T-helper 2 cell treated with Interferon-gamma antibody and Interleukin-4, amounts not matched to agents 100 ng/mL and 5 ng/mL, for 36 hours (primary cell): Measurements from ENCODE around the gene NDUFAF4. TPM values are rescaled to one million over a fixed set of nuclear protein-coding genes. Genes with fewer than 3 reads are reported as not detected.

Experiments used
- intact Hi-C: fragments of 100-400 bp; cut with micrococcal nuclease; formaldehyde crosslinking; loops from one replicate; pipeline ENCODE4 v1.15.1; 2023
- total RNA-seq: library from RNA; stranded (reverse); gene quantifications from 2 replicates; pipeline ENCODE4 v1.2.3, GENCODE V29; 2022

The NDUFAF4 gene
- 41.6 and 41.7 TPM in 2 replicates for total RNA-seq

DNA sequence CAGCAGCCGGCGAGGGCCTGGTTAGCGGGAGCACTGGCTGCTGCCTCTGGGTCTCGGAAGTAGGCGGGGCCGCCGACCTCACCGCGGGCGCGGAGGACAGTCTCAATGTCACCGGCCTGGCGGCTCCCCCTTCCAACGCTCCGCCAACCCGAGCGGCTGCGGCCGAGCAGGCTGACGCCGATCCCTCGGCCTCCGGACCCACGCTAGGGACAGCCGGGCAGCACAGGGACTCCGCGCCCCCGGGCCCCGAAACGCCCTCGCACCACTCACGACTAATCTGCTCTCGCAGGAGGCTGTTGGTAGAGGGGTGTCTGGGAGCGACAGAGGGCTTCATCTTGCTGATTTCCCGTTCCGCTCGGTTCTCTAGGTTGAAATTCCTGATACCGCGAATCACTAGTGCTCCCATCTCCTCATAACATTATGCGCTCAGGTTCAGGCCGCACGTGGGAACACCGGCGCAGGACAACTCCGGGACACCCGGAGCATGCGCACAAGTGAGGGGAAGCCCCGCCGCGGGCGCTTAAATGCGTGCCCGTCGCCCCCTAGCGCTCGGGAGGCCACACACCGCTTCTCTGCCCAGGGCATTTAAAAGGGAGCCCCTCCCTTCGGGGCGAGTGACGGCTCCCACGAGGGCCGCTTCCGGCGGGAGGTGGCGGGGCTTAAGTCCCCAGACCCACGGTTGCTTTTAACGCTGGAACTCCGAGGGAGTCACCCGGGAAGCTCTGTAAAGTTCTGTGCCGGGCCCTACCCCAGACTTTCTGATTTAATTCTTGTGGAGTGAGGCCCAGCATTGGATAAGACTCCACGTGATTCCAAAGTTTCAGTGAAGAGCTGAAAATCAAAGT, at the start of gene NDUFAF4:
NDUFAF4 (minus strand) TSS at position 496 of the 845 bp plus-strand sequence; CDS start at position 406, 90 bp downstream.
- intact Hi-C loops: loop anchor here (1.0 to 5.0 kb wide), 10 partner anchors 10 to 1321 kb away; partner anchors contain the start of genes GPR63, KLHL32, MANEA and MMS22L

- intact Hi-C loops: no loop called here
Observed at GRCh38 chr6:96947055-96947454, 49.4 kb upstream of the NDUFAF4 start.

DNA sequence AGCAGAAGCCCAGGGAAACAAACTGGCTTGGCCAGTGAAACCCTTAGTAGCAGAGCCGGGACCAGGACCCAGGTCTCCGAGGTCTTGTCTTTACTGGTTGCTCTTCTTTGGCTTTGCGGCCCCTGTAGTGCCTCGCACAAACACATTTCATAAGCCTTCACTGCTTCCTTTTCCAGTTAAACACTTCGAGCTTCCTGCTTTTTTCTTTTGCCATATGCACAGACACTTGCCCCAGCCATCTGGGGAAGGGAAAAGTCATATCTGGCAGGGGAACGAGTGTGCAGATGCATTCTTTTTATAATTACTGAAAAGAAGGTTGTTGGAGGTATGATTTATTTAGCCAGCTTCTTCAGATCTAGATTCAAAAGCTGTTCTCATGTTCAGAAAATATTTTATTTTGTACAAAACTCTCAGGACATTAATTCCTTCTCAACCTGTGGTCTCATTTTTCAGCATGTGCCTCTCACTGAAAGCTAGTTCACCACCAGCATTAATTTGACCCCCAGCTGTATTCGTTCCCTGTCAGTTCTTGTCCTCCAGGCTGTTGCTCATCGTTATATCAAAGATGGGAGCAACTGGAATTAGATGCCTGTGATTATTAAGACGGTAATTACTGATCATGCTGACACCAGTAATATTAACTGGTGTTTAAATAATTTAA, 46.0 kb upstream of the NDUFAF4 start:
- intact Hi-C loops: no loop called here

DNA sequence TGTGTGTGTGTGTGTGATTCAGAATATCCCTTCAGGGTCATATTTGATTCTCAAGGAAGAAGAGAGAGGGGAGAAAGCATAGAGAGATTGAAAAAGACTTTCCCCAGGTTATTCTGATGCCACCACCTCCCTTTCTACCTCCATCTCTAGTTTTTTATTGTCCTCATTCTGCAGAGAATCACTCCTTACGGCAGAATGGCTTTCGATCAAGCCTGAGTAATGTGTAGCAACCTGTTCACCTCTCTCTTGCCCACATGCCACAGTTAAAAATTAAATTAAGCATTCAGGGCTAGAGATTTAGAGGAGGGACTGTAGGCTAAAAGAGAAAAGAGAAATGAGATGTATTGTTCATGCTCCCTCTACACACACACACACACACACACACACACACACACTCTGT, 45.0 kb upstream of the NDUFAF4 start:
- intact Hi-C loops: no loop called here

GRCh38 chr6:96940322-96940721, 42.6 kb upstream of the NDUFAF4 start:
- intact Hi-C loops: no loop called here

- intact Hi-C loops: no loop called here
Observed at GRCh38 chr6:96939007-96939805, 41.5 kb upstream of the NDUFAF4 start.

DNA sequence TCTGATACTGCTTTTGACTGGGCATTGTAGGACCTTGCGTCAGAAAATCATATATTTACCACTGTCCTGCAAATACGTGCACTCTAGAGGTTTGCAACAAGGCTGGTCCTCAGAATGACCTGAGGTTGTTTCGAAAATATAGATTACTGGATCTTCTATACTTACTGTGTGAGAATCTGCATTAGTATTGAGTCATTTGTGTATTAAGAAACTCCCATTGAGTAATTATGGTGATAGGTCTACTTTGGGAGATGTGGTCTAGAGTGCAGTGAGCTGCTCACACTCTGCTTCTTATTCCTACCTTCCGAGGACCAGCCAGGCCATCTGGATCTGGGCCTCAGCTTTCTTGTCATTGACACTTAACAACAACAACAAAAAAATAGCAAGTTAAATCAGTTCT, 36.4 kb upstream of the NDUFAF4 start:
- intact Hi-C loops: no loop called here

DNA sequence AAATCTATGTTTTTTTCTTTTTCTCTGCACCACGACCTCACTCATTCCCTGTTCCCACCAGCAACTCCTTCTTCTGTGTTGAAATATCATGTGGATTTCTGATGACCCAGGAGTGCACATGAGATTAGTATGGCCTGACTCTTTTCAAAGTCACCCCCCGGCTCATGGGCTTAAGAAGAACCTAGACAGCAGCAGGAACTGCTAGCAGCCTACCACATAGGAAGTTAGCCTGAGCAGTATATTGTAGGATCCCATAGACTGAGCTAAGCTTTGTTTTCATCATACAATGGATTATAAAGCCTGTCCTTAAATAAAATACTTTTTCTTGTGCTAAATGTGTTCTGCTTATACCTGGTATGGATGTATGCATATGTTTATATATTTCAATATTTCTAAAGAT, 33.5 kb upstream of the NDUFAF4 start:
- intact Hi-C loops: no loop called here

DNA sequence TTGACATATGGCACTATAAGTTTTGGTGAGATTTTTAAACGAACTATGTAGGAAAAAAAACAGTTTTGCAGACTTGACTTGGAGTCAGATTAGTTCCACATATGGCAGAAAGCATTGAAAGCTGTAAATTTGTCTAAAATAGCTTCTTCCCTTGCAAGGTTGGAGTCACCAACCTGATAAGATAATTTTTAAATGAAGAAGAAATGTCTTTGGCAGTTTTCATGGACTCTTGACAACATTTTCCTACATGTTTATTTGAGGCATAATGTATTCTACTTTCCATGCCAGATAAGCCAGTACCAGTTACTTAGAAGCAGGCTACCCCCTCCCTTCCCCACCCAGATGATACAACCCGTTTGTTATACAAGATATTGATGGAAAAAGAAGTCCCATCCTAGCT, 32.0 kb upstream of the NDUFAF4 start:
- intact Hi-C loops: loop anchor here (10.0 kb wide), 1 partner anchor 115 kb away; no protein-coding TSS in a partner anchor

DNA sequence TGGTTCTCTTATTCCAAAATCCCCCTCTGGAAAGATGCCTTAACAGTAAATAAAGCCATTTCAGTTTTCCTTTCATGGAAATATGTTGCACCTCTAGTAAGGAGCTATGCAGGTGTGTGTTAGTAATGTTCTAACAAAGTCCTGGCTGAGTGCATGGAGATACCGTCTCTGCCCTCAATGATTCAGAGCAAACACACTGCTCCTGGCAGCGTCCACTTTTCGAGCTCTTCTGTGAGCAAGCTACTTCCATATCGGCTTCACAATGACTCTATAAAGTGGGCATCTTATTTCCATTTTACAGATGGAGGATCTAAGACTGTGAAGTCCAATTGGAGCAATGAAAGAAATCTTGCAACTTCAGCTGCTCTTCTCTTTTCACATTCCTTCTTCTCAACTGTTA, 30.0 kb upstream of the NDUFAF4 start:
- intact Hi-C loops: loop anchor here (10.0 kb wide), 1 partner anchor 117 kb away; no protein-coding TSS in a partner anchor

GRCh38 chr6:96926425-96926824, 28.7 kb upstream of the NDUFAF4 start:
- intact Hi-C loops: loop anchor here (10.0 kb wide), 1 partner anchor 118 kb away; no protein-coding TSS in a partner anchor

- intact Hi-C loops: loop anchor here (2.0 to 10.0 kb wide), 2 partner anchors 120 to 1348 kb away; partner anchors contain the start of gene MANEA
Observed at GRCh38 chr6:96925290-96925687, 27.6 kb upstream of the NDUFAF4 start.

DNA sequence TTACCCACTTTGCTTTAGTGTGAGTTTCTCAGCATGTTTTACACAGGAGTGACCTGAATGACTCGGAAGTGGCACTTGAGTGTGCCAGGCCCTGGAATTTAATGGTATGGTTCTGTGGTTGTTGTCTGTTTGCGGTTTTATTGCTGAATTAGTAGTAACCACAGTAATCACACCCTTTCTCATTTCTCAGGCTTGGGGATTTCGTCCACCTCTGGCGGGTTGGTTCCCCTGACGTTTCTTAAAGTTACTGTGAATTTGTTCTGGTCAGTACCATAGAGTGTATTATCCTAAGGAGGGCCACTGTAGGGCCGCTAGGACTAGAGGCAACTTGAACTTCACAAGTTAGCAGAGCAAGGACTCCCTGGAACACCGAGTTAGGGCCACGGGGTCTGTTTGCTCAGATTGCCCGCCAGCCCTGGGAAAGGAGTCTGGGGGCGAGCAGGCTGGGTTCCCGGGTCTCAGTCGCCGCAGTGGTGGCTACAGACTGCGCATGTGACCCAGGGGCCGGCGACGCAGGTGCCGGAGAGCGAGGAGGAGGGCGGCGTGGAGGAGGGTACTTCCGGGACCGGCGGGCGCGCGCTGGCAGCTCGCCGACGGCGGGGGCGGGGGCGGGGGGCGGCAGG, 26.3 kb upstream of the NDUFAF4 start:
- intact Hi-C loops: loop anchor here (1.0 to 10.0 kb wide), 8 partner anchors 27 to 1347 kb away; partner anchors contain the start of genes GPR63, MANEA, MMS22L and NDUFAF4

GRCh38 chr6:96923400-96923799, 25.7 kb upstream of the NDUFAF4 start:
- intact Hi-C loops: loop anchor here (5.0 to 10.0 kb wide), 3 partner anchors 36 to 456 kb away; no protein-coding TSS in a partner anchor

DNA sequence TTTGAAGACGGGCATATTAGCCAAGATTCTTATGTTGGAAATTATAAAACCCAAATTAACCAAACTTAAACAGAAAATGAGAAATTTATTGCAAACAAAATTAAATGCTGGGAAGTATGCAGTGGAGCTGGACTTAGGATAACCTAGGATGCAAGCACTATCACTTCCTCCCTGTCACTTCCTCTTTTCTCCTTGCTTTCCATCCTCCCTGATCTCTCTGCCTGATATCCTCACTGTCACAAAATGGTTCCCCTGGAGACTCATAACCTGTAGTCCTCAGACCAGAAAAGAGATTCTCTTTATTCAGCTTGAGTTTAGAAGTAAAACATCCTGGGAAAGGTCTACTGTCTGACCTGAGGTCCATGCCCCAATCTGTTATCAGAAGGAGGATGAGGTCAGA, 19.4 kb upstream of the NDUFAF4 start:
- intact Hi-C loops: no loop called here

DNA sequence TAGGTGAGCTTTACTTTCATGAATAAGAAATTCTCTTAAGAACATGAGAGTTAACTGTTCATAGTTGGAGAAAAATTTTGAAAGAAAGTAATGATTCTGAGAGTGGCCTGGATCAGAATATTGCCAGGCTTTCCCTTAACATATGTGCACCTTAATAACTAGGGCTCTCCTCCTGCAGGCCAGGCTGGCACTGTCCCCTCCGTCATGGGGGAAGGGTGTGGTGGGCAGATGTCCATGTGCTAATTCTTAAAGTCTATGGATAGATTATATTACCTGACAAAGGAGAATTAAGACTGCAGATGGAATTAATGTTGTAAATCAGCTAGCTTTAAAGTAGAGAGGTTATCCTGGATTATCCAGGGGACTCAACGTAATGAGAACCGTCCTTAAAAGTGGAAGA, 15.9 kb upstream of the NDUFAF4 start:
- intact Hi-C loops: no loop called here

- intact Hi-C loops: no loop called here
Observed at GRCh38 chr6:96911751-96912150, 14.1 kb upstream of the NDUFAF4 start.

GRCh38 chr6:96911171-96911570, 13.5 kb upstream of the NDUFAF4 start:
- intact Hi-C loops: no loop called here

- intact Hi-C loops: no loop called here
Observed at GRCh38 chr6:96909811-96910210, 12.1 kb upstream of the NDUFAF4 start.

GRCh38 chr6:96907498-96907897, 9.8 kb upstream of the NDUFAF4 start:
- intact Hi-C loops: loop anchor here (1.0 to 2.0 kb wide), 2 partner anchors 9 to 13 kb away; no protein-coding TSS in a partner anchor

DNA sequence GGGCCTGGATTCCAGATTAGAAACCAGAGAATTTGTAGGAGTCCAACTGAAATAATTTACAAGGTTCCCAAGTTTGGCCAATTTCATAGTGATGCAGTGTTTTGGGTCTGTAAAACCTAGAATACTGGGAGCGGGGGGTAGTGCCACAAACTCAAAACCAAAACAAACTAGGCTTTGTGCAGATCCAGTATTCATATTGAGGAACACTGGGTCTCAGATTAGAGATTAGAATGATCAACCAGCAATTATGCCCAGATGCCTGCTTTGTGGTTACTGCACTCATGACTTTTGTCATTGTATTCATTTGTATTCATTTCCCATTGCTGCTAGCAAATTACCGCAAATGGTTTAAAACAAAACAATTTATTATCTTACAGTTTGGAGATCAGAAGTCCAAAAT, 3.2 kb upstream of the NDUFAF4 start:
- intact Hi-C loops: no loop called here
